GM06990 (cell line): Measurements from ENCODE around the gene PLB1.

Source experiments
- DNase-seq: peaks from one replicate; pipeline ENCODE4 v3.0.0-alpha.2; 2011; ENCODE audit not compliant: insufficient read length; ENCODE audit errors: extremely low read depth
- H3K27me3 ChIP-seq: replicated peaks from 2 replicates; pipeline ENCODE4 v1.6.0; 2011; ENCODE audit warnings: low read length; ENCODE audit not compliant: control insufficient read depth, insufficient read depth
- H3K36me3 ChIP-seq: 2 replicates; pipeline ENCODE4 v1.5.1; 2011; ENCODE audit warnings: low read length; ENCODE audit not compliant: control insufficient read depth, insufficient read depth
- H3K4me3 ChIP-seq: replicated peaks from 2 replicates; pipeline ENCODE4 v1.5.1; 2011; ENCODE audit warnings: low read depth, mild to moderate bottlenecking, control low read depth, low read length
- CTCF ChIP-seq: IDR thresholded peaks from 2 replicates; pipeline ENCODE4 v1.5.1; 2011; ENCODE audit warnings: low read length, control low read depth, mild to moderate bottlenecking, inconsistent platforms; ENCODE audit not compliant: insufficient read depth, poor library complexity, severe bottlenecking

The PLB1 gene

GRCh38 chr2:28616396-28616999, 120.6 kb downstream of the PLB1 start:
- TF ChIP-seq CTCF, result no peak
- Histone ChIP-seq H3K27me3 (no peaks in the 10 kb centered on the region), H3K4me3 (no peak overlapping the region), H3K36me3 (no peaks in the 10 kb centered on the region)
- DNase-seq, result no peak

- DNase-seq, result no peak
- no peaks in the 10 kb centered on the region for H3K27me3 ChIP-seq
- no peak overlapping the region for H3K4me3 ChIP-seq
- no peak for TF ChIP-seq CTCF
- H3K36me3 ChIP-seq, result no peaks in the 10 kb centered on the region
These were observed 121.8 kb downstream of the PLB1 start for GRCh38 chr2:28617502-28618184.

GRCh38 chr2:28618221-28619141, 122.6 kb downstream of the PLB1 start:
- Histone ChIP-seq H3K4me3 (no peak overlapping the region), H3K36me3 (no peaks in the 10 kb centered on the region), H3K27me3 (no peaks in the 10 kb centered on the region)
- DNase-seq, result no peak
- TF ChIP-seq CTCF, result no peak

GRCh38 chr2:28619213-28620196, 123.6 kb downstream of the PLB1 start:
- Histone ChIP-seq H3K27me3 (no peaks in the 10 kb centered on the region), H3K4me3 (no peak overlapping the region), H3K36me3 (no peaks in the 10 kb centered on the region)
- no peak for DNase-seq
- TF ChIP-seq CTCF, result no peak

- TF ChIP-seq CTCF, result no peak
- Histone ChIP-seq H3K27me3 (no peaks in the 10 kb centered on the region), H3K36me3 (no peaks in the 10 kb centered on the region), H3K4me3 (no peak overlapping the region)
- DNase-seq, result no peak
These were observed 124.5 kb downstream of the PLB1 start for GRCh38 chr2:28620291-28620793.
